A673 (cell line): ENCODE data around the gene CELF4. TPM values are rescaled to one million over a fixed set of nuclear protein-coding genes. Genes with fewer than 3 reads are reported as not detected.

Experiments
- BruUV-seq: library from RNA; stranded (reverse); fragments of 400-500 nt; replicated peaks from 2 replicates; lab custom pipeline; 2021; lab: Mats Ljungman, UMichigan
- CTCF ChIA-PET: fragments of 300-600 bp; sonication (Branson Sonifier 250); formaldehyde crosslinking; loops from one replicate; lab custom pipeline; 2022; ENCODE audit warnings: antibody characterized with exemption; lab: Charles Lee
- POLR2A ChIA-PET: fragments of 300-600 bp; sonication (Branson Sonifier 250); formaldehyde crosslinking; loops from one replicate; lab custom pipeline; 2022; ENCODE audit warnings: antibody characterized with exemption; ENCODE audit not compliant: low non-redundant PET; lab: Charles Lee
- DNase-seq: peaks from one replicate; pipeline ENCODE4 v3.0.0-alpha.2; 2015; ENCODE audit warnings: low spot score
- H3K27ac ChIP-seq: fragments of 200-600 bp; sonication (generic); 2 replicates; pipeline ENCODE4 v1.5.1; 2016; ENCODE audit warnings: mixed run types, low read depth, mild to moderate bottlenecking, mixed read lengths, antibody characterized with exemption, low read length; ENCODE audit not compliant: poor library complexity, severe bottlenecking
- H3K27me3 ChIP-seq: fragments of 200-600 bp; sonication (generic); replicated peaks from 2 replicates; pipeline ENCODE4 v1.6.1; 2017; ENCODE audit warnings: mixed run types, low read depth, mild to moderate bottlenecking, mixed read lengths, antibody characterized with exemption, low read length; ENCODE audit not compliant: insufficient read depth, poor library complexity
- H3K36me3 ChIP-seq: fragments of 200-600 bp; sonication (generic); 2 replicates; pipeline ENCODE4 v1.6.1; 2016; ENCODE audit warnings: mixed run types, mild to moderate bottlenecking, mixed read lengths, antibody characterized with exemption, low read length; ENCODE audit not compliant: insufficient read depth, poor library complexity, severe bottlenecking
- H3K4me1 ChIP-seq: fragments of 200-600 bp; sonication (generic); 2 replicates; pipeline ENCODE4 v1.6.1; 2017; ENCODE audit warnings: mixed run types, mild to moderate bottlenecking, mixed read lengths, antibody characterized with exemption, low read length; ENCODE audit not compliant: insufficient read depth, poor library complexity, severe bottlenecking
- H3K4me3 ChIP-seq: fragments of 200-600 bp; sonication (generic); 2 replicates; pipeline ENCODE4 v1.5.1; 2016; ENCODE audit warnings: low read depth, mixed run types, mild to moderate bottlenecking, mixed read lengths, low read length; ENCODE audit not compliant: poor library complexity, severe bottlenecking
- H3K9me3 ChIP-seq: fragments of 200-600 bp; sonication (generic); 2 replicates; pipeline ENCODE4 v1.6.1; 2016; ENCODE audit warnings: mixed run types, low read depth, mild to moderate bottlenecking, mixed read lengths, antibody characterized with exemption, low read length; ENCODE audit not compliant: poor library complexity, severe bottlenecking
- EZH2 ChIP-seq: fragments of 200-600 bp; sonication (generic); IDR thresholded peaks from 2 replicates; pipeline ENCODE4 v1.6.1; 2017; ENCODE audit warnings: borderline replicate concordance, low read depth, mild to moderate bottlenecking, mixed read lengths, antibody characterized with exemption, low read length; ENCODE audit not compliant: poor library complexity, severe bottlenecking
- intact Hi-C: fragments of 100-400 bp; cut with micrococcal nuclease; formaldehyde crosslinking; loops from one replicate; pipeline ENCODE4 v1.10.0; 2022; ENCODE audit not compliant: unreplicated experiment
- total RNA-seq: library from RNA; stranded (reverse); gene quantifications from 2 replicates; pipeline ENCODE4 v1.2.3, GENCODE V29; 2021
- TF ChIP-seq, protein P1 (sequence below): fragments of 300-800, 200-600 bp; sonication (generic); conservative IDR thresholded peaks from 2 replicates; pipeline ENCODE4 v1.5.1; 2017; ENCODE audit warnings: low read depth, mild to moderate bottlenecking, antibody characterized with exemption, low read length, moderate library complexity, mixed read lengths

Gene CELF4
- total RNA-seq, 1 experiment from 2014 or later = not detected

DNA sequence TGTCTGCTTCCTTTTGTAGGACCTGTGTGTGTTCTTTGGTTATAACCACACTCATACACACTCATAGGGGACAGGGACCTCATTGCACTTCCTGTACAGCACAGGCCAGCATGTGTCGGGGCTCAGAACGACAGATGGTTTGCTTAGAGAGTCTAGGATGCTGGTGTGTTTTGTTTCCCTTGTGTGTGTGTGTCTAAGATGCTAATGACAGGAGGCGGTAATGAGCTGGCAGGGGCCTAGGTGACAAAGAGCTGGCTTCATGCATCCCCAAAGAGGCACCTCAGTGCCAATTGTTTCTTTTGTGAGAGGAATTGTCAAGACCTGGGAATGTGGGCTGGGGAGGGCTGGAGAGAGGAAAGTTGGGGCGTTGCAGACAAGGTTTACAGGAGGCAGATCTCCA is 66.6 kb downstream of the CELF4 start:
- ChIA-PET POLR2A (no interaction called here), CTCF (no interaction called here)
- Histone ChIP-seq H3K9me3 (no peaks in the 10 kb centered on the region), H3K4me1 (no peaks in the 10 kb centered on the region), H3K36me3 (no peaks in the 10 kb centered on the region), H3K27ac (no peak overlapping the region), H3K4me3 (no peak overlapping the region), H3K27me3 (peaks cover 34% of the 10 kb centered on the region)
- no peak for DNase-seq
- BruUV-seq = no TSS peak
- TF ChIP-seq, protein P1, sequence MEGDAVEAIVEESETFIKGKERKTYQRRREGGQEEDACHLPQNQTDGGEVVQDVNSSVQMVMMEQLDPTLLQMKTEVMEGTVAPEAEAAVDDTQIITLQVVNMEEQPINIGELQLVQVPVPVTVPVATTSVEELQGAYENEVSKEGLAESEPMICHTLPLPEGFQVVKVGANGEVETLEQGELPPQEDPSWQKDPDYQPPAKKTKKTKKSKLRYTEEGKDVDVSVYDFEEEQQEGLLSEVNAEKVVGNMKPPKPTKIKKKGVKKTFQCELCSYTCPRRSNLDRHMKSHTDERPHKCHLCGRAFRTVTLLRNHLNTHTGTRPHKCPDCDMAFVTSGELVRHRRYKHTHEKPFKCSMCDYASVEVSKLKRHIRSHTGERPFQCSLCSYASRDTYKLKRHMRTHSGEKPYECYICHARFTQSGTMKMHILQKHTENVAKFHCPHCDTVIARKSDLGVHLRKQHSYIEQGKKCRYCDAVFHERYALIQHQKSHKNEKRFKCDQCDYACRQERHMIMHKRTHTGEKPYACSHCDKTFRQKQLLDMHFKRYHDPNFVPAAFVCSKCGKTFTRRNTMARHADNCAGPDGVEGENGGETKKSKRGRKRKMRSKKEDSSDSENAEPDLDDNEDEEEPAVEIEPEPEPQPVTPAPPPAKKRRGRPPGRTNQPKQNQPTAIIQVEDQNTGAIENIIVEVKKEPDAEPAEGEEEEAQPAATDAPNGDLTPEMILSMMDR = no peak
- no peak for TF ChIP-seq EZH2
- intact Hi-C loops = no loop called here

DNA sequence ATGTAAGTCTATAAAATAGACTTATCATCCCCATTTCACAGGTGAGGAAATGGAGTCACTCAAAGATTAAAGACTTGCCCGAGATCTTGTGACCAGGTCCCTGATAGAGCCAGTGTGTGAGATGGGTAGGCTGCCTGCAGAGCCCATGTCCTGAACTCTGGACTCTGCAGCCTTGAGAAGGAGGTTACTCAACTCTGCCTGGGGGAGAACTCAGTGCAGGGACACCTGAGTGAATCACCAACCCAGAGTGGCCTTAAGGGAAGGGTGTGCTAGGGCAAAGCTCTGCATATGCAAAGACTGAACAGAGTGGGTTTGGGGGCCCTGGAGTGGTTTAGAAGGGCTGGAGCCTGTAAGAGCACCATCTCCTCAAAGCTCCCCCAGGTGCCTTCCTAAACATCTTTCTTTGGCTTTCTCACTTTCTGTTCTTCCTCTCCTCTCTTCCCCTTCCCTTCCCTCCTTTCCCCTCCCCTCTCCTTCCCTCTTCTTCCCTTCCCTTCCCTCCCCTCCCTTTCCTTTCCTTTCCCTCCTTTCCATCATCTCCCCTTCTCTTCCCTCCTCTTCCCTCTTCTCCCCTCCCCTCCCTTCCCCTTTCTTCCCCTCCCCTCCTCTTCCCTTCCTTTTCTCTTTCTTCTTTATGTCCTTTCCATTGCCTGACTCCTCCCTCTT is 67.6 kb downstream of the CELF4 start:
- intact Hi-C loops = no loop called here
- TF ChIP-seq EZH2 = no peak
- TF ChIP-seq, protein P1 = no peak
- peaks cover 35% of the 10 kb centered on the region for H3K27me3 ChIP-seq

DNA sequence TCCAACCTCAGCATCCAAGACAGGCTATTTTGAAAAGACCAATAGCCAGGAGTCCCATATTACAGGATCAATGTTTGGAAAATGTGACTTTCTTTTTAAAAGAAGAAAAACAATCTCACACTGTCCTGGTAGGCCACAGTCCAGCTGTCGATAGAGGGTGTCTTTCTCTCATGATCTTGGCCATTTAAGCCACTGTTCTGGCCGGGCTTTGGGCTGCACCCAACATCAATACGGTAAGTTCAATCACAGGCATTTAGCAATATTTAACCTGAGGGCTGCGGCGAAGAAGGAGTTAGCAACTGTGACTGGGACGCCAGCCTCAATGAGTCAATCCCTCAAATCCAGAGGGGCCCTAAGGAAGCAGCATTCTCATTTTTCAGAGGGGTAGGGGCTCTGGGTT is 69.0 kb downstream of the CELF4 start:
- DNase-seq = no peak
- Histone ChIP-seq H3K9me3 (no peaks in the 10 kb centered on the region), H3K4me3 (no peak overlapping the region), H3K27ac (no peak overlapping the region), H3K36me3 (no peaks in the 10 kb centered on the region), H3K27me3 (peaks cover 36% of the 10 kb centered on the region), H3K4me1 (no peaks in the 10 kb centered on the region)
- POLR2A ChIA-PET = no interaction called here
- intact Hi-C loops = no loop called here
- BruUV-seq = no TSS peak
- no peak for TF ChIP-seq EZH2
- TF ChIP-seq, protein P1 = no peak
- CTCF ChIA-PET = no interaction called here

More for the DNA sequence above, 67.6 kb downstream of the CELF4 start:
- Histone ChIP-seq H3K4me3 (no peak overlapping the region), H3K27ac (no peak overlapping the region), H3K4me1 (no peaks in the 10 kb centered on the region), H3K36me3 (no peaks in the 10 kb centered on the region), H3K9me3 (no peaks in the 10 kb centered on the region)
- CTCF ChIA-PET = no interaction called here
- no TSS peak for BruUV-seq
- DNase-seq = no peak
- POLR2A ChIA-PET = no interaction called here
